GM19035 (cell line): ENCODE results near the gene BACH2.
"Not testable (repeated sequence)": the region's sequence is repeated elsewhere in the genome, so short reads cannot be mapped to it uniquely, and the experiment has no call there.

Source experiments
- ATAC-seq: cut with Tn5 transposase; IDR thresholded peaks from one replicate; pipeline ENCODE4 v1.9.1; 2021; ENCODE audit not compliant: unreplicated experiment

The BACH2 gene

DNA sequence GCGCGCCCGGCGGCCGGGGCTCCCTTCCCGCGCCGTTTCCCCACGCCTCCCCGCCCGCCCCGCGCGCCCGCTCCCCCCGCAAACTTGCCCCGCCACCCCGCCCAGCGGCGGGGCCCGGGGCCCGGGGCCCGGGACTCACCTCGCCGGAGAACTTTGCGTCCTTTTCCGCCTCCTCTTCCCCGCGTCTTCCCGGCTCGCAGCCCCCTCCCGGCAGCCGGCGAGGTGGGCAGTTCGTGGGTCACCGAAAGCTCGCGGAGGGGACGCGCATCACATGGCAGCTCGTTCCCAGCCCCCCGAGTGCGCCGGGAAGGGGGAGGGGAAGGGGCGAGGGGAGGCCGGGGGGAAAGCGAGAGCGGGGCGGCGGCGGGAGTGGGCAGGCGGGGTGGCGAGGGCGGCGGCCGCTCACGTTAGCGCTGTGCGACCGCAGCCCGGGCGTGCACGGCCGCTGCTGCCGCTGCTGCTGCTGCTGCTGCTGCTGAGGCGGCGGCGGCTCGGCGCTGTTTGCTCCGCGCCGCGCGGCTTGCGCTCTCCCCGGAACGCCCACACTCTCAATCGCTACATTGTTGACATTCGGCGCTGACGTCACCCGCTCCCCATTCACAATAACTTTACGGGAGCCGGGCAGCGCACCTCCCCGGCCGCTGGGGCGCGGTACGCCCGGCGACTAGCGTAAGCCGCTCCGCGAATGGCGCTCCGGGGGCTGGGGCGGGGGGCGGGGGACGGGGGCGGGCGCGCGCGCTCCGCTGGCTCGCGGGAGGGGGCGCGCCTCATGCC lies at the start of gene BACH2:
Gene BACH2 (minus strand): TSS at position 503 of the 774 bp plus-strand sequence. CDS start 287,999 bp downstream, outside the sequence.
- ATAC-seq, result peak; percentile 73

DNA sequence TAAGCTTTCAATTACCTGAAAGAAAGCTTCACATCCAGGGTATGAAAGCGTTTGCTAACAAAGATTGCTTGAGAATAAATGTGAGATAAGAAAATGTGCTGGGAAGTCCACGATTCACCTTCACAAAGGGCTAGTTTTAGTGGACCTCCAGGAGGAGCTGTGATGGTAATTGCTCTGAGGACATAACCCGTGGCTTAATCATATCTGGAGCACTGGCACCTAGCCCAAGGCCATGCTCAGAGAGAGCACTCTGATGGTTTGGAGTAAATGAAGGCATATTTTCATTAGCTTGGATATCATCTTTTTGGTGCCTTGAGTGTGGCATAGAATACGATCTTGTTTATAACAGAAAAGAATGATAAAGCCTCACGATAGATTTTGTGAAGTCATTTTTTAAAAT lies 46.9 kb upstream of the BACH2 start:
- no peak for ATAC-seq

DNA sequence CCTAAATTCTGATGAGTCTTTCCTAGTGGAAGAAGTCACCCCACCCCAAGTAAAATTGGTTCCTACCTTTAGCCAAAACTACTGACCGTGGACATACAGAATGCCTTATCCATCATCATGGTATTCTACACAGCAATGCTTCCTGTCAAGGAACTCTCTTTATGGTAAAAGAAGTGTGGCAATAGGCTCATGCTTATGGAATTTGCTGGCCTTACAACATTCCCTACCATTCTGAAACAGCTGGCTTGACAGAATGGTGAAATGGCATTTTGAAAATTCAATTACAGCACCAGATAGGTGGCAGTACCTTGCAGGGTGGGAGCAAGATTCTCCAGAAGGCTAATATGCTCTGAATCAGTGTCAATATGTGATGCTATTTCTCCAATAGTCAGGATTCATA lies 41.8 kb upstream of the BACH2 start:
- ATAC-seq, result no peak

DNA sequence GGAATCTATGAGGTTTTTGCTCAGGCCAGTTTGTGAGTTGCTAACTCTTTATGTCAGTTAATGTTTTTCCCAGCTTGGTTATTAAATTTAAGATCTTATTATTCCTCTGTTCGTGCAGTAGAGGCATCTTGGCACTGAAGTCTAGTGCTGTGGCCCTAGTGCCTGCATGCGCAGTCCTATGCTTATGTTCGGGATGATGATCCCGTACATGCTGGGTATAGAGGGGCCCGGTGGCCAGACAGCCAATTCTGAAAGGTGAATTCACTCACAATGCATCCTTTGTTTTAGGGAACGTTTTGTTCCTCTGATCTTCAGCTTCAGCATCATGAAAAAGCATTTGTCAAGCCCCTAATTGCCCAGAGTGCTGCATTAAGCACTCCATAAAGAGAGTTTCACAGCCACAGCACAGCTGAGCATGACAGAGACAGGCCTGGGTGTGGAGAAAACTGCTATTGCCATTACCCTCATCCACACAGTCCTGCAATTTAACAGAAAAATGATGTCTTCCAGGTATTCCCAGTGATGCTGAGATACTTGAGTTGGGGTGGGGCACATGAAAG lies 39.8 kb upstream of the BACH2 start:
- ATAC-seq, result no peak

DNA sequence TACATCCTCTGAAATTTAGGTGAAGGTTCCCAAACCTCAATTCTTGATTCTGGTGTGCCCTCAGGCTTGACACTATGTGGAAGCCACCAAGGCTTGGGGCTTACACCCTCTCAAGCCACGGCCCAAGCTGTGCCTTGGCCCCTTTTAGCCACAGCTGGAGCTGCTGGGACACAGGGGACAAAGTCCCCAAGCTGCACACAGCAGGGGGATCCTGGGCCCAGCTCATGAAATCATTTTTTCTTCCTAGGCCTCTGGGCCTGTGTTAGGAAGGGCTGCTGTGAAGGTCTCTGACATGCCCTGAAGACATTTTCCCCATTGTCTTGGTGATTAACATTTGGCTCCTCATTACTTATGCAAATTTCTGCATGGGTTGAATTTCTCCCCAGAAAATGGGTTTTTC lies 37.3 kb upstream of the BACH2 start:
- no peak for ATAC-seq

DNA sequence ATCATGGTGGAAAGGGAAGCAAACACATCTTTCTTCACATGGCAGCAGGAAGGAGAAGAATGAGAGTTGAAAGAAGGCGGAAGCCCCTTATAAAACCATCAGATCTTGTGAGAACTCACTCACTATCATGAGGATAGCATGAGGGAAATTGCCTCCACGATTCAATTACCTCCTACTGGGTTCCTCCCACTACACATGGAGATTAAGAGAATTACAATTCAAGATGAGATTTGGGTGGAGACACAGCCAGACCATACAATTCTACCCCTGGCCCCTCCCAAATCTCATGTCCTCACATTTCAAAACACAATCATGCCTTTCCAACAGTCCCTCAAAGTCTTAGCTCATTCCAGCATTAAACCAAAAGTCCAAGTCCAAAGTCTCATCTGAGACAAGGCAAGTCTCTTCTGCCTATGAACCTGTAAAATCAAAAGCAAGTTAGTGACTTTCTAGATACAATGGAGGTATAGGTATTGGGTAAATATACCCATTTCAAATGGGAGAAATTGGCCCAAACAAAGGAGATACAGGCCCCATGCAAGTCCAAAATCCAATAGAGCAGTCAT lies 36.4 kb upstream of the BACH2 start:
- ATAC-seq, result not testable (repeated sequence)

DNA sequence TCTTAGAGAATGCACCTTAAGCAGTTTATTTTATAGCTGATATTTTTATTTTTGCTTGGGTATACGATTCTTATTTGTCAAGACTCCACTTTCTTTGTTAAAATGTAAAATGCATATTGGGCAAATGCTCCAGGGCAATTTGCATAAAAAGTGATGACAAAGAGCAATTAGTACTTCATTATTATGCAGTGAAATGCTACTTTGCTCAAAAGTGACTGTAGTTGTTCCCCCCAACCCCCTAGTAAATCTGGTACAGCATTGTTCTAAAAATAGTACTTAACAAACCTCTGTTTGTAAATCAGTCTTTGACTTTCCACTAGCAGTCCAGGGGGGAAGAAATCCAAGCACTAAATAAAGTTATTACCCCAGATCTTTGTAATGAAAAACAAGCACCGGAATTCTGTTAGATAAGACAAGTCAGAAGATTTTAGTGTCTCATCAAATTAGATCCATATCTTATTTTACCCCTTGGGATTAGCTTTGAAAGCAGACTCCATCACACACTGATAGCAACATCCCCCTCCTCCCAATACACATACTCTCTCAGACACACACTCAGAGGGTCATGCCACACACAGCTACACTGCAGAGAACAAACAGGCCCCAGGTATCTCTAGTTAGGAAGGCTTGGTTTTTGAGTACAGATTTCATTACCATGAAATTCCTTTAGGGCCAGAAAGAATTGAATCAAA lies 32.9 kb upstream of the BACH2 start:
- ATAC-seq, result no peak

DNA sequence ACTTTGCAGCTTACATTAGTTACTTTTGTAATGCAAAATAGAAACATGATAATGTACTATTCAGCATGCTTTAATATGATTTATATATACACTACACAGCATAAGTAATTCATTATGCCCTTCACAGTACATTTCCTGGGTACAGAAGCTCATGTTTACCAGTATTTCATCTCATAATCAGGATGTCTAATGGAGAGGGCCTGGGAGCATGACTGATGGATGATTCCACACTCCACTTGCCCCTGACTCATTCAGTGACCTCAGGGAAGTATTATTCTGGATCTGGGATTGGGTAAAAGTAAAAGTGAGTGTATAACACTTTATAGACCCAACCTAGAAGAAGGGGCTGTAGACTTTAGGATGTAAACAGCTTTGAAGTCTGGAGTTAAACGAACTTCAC lies 31.4 kb upstream of the BACH2 start:
- ATAC-seq, result no peak

DNA sequence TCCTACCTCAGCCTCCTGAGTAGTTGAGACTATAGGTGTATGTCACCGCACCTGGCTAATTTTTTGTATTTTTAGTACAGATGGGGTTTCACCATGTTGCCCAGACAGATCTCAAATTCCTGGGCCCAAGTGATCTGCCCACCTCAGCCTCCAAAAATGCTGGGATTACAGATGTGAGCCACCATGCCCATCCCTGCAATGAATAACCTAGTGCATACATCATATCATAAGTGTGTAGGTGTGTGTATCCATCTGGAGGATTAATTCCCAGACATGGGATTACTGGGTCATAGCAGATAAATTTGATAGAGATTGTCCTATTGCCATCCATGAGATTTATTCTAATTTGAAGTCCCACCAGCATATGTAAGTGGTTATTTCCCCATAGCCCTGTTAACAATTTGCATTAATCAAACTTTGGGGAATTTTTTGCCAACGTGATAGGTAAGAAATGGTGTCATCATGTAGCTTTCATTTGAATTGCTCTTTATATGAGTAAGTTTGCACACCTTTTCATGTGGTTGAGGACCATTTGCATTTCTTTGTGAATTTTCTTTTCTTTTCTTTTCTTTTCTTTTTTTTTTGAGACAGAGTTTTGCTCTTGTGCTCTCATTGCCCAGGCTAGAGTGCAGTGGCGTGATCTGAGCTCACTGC lies 29.9 kb upstream of the BACH2 start:
- no peak for ATAC-seq

DNA sequence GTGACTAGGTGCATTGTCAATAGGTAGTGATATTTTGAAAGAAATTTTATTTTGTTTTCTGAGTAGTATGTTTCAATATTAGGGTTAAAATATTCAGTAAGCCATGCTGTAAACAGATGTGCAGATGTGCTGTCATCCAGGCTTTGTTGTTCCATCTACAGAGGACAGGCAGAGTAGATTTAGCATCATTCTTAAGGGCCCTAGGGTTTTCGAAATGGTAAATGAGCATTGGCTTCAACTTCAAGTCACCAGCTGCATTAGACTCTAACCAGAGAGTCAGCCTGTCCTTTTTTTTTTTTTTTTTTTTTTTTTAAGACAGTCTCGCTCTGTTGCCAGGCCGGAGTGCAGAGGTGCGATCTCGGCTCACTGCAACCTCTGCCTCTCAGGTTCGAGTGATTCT lies 27.1 kb upstream of the BACH2 start:
- ATAC-seq, result no peak

DNA sequence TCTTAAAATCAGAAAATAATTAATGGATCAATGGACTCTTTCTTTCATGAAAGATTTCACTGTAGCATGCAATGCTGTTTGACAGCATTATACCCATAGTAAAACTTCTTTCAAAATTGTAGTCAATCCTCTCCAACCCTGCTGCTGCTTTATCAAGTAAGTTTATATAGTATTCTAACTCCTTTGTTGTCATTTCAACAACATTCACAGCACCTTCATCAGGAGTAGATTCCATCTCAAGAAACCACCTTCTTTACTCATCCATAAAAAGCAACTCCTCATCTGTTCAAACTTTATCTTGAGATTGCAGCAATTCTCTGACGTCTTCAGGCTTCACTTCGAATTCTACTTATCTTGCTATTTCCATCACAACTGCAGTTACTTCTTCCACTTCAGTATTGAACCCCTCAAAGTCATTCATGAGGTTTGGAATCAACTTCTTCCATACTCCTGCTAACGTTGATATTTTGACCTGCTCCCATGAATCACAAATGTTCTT lies 26.4 kb upstream of the BACH2 start:
- ATAC-seq, result no peak

DNA sequence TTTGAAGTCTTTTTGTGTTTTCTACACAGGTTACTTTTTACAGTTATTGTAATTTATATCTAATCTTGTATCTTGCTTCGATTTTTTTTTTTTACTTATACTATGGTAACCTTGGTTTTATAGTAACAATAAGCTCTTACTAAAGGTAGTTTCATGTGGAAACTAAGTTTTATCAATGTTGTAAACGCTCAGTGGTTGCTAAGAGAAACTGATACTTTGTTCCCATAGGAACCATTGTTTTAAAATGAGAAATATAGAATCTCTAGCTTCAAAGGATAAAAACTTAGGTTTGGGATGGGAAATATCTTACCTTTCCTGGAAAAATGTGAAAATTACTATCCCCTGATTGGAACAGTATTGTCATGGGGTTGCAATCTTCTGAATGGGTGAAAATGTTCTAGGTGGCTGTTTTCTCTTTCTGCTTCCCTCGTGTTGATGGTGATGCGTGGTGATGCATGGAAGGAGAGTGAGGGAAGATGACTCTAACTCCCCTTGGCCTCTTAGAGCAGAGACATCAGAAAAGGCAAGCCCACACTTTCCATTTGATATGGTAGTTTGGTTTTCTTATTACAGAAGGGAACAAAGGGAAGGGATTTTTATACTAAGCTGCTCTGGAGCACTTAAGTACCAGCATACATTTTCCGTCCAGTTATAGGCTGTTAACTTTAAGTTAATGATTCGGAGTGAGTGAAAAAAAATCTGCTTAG lies 23.5 kb upstream of the BACH2 start:
- ATAC-seq, result no peak

DNA sequence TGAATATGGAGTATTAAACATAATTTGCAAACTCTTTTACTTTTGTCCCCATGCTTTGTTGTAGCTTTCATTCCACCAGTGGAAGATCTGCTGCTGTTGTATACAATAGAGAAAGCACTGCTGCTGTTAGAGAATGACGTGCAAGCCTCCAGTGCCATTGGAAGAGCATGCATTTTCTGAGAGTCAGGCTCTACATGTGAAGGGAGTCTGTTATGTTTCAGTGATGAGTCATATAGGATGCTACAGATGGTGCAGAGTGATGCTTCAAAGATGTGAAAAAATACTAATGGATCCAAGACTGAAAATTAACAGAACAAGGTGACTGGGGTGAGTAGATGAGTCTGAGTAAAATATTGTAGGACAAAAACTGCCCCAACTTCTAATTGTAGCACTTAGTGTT lies 22.4 kb upstream of the BACH2 start:
- no peak for ATAC-seq

DNA sequence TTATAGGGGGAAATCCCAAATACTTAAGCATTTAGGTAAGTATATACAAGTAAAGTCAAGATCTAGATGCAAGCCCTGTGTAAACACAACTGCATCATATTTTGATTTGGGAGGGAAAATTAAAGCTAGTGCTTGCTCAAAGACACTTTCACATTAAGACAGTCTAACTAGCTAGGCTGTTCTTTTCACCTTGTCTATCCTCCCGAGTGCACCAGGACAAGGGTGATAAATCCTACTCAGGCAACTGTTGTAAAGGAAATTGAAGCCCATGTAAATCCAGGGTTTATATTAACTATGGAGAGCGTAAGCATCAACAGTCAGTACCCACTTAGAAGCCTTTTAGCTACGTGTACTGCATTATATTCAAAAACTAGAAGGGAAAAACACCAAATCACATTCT lies 19.3 kb upstream of the BACH2 start:
- ATAC-seq, result no peak

DNA sequence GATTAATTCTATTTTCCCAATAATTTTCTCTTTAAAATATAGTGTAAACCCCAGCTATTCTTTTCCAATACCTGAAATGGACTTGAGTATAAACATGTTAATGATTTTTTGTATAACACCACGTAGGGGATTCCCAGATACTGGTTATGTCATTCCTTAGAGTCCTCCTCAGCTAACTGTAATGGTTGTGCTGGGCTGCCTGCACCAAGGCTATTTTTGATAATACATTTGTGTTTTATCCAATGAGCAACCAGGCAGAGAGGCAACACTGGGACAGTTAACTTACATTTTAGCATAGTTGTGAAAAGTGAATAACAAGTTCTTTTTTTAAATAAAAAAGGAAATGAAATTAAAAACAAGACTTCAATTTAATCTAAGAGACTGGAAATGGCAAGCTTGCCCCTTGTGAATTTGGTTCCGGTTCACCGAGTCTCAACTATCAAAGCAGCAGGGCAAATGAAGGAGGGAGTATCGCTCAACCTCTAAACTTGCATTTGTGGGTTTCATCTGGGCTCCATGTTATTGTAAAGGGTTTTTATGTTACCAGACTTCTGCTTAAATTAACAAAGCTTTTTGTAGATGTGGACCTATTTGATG lies 18.8 kb upstream of the BACH2 start:
- ATAC-seq, result no peak

DNA sequence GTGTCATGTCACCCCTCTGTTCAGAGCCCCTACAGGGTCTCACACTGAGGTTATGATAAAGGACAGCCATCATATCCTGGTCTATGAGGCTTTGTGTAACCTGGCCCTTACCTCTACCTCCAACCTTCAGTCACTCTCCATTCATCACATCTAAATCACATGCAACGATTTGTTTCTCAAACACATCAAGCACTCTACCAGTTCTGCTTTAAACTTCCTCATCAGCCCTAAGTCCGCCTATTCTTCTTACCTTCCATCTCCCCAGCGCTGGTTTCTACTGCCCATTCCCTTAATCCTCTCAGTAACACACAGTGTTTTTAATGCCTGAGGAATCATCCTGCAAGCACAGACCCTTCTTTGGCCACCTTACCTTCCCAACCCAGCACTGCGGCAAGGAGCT lies 17.9 kb upstream of the BACH2 start:
- no peak for ATAC-seq

DNA sequence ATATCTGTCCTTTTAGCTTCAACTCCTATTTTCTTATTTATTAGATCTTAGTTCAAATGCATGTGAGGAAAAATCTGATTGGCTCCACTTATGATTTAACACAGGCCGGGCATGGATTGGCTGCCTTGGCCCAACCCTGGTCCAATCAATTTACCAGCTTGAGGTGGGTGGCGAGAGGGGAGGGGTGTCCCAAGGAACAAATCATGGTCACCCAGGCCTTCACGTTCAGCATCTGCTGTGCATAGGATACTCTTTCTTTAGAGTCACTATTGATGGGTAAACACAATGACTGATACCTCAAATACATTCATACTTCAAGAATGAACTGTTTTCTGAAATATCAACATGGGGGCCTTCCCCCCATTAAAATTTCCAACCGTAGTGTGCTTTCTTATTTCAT lies 14.9 kb upstream of the BACH2 start:
- ATAC-seq, result no peak

DNA sequence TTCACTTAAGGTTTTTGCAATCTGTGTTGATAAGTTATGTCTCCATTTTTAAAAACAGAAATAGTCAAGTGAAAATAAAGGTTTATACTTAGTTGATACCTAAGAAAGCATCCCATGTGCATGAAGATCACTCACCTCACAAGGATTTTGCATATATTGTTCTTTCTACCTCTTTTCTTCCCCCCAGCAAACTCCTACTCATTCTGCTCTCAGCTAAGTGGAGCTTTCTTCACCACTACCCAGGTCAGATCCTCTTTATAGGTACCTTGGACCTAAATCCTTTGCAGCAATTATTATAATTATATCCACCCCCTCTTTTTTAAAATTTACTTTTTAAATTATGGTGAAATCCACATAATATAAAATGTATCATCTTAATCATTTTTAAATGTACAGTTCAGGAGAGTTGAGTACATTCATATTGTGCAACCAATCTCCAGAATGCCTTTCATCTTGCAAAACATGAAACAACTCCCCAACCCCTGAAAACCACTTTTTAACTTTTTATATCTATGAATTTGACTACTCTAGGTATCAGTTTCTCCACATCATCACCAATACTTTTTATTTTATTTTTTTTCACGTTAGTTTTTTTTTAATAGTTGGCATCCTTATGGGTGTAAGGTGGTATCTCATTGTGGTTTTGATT lies 9.3 kb upstream of the BACH2 start:
- no peak for ATAC-seq

DNA sequence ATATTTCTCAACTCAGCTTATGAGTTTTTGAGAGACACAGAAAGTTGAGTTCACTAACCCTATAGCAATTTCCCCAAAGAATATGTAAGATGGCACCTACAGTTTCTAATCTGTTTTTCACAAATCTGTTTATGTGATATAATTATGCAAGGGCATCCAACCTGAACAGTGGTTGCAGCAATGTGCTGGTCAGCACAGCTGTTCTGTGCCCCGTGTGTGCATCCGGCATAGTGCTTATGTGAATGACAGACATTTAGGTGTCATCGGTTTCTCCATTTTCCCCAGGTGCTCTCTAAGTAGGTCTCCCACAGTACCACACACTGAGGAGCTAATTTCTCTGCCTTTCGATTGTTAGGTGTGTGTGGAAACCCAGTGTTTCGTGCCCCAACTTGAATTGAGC lies 7.7 kb upstream of the BACH2 start:
- no peak for ATAC-seq

DNA sequence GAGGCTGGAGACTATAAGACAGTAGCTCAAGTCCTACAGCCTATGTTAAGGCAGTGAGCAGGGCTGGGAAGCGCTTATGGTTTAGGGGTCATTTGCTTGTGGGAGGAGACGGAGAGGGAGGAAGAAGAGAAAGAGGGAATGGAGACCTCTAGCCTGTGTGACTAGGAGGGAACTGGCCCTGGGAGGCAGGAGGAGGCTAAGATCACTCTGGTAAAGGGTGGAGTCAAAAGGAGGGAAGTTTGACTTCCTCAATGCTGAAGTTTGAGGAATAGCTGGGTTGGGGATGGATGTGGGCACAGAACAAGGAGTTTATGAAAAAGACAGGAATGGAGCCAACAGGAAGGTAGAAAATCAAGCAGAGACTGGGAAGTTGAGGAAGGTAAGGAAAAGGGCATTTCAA lies 6.4 kb upstream of the BACH2 start:
- no peak for ATAC-seq
